Measurements from ENCODE around the gene PKNOX2.

- TF ChIP-seq POLR2AphosphoS5 (IDR thresholded peaks at IDR 0.05; ENCODE audit: low read depth, low read length), result no peak
- TF ChIP-seq, protein P1, sequence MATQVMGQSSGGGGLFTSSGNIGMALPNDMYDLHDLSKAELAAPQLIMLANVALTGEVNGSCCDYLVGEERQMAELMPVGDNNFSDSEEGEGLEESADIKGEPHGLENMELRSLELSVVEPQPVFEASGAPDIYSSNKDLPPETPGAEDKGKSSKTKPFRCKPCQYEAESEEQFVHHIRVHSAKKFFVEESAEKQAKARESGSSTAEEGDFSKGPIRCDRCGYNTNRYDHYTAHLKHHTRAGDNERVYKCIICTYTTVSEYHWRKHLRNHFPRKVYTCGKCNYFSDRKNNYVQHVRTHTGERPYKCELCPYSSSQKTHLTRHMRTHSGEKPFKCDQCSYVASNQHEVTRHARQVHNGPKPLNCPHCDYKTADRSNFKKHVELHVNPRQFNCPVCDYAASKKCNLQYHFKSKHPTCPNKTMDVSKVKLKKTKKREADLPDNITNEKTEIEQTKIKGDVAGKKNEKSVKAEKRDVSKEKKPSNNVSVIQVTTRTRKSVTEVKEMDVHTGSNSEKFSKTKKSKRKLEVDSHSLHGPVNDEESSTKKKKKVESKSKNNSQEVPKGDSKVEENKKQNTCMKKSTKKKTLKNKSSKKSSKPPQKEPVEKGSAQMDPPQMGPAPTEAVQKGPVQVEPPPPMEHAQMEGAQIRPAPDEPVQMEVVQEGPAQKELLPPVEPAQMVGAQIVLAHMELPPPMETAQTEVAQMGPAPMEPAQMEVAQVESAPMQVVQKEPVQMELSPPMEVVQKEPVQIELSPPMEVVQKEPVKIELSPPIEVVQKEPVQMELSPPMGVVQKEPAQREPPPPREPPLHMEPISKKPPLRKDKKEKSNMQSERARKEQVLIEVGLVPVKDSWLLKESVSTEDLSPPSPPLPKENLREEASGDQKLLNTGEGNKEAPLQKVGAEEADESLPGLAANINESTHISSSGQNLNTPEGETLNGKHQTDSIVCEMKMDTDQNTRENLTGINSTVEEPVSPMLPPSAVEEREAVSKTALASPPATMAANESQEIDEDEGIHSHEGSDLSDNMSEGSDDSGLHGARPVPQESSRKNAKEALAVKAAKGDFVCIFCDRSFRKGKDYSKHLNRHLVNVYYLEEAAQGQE (IDR thresholded peaks at IDR 0.05; ENCODE audit: insufficient read depth in 1 of 2, low read depth in 2 of 2, low read length in 2 of 2), result no peak
Observed at GRCh38 chr11:125280646-125281045, 116.1 kb downstream of the PKNOX2 start.
